Renal cortical epithelial cell (primary cell): Measurements from ENCODE around the gene ISG20L2. TPM values are rescaled to one million over a fixed set of nuclear protein-coding genes. Genes with fewer than 3 reads are reported as not detected.

Experiments used
- DNase-seq: peaks from one replicate; pipeline ENCODE4 v3.0.0-alpha.2; 2011; ENCODE audit warnings: low read depth
- total RNA-seq: library from RNA; depleted of rRNA; stranded (reverse); fragments of >200 nt; gene quantifications from 2 replicates; pipeline ENCODE4 v1.2.3, GENCODE V29; 2014

The ISG20L2 gene
- total RNA-seq, 1 donor from 2014 or later, result 10.3 TPM

GRCh38 chr1:156706657-156707416 lies 21.7 kb downstream of the ISG20L2 start:
- DNase-seq, result no peak

- DNase-seq, result no peak
Observed at GRCh38 chr1:156705918-156706656, 22.5 kb downstream of the ISG20L2 start.

GRCh38 chr1:156705321-156705917 lies 23.1 kb downstream of the ISG20L2 start, which contains the start of gene CRABP2:
TSS of gene CRABP2 (minus strand) at chr1:156705583. CDS start at chr1:156705446, 137 bp downstream.
- peak; percentile 22 for DNase-seq

DNA sequence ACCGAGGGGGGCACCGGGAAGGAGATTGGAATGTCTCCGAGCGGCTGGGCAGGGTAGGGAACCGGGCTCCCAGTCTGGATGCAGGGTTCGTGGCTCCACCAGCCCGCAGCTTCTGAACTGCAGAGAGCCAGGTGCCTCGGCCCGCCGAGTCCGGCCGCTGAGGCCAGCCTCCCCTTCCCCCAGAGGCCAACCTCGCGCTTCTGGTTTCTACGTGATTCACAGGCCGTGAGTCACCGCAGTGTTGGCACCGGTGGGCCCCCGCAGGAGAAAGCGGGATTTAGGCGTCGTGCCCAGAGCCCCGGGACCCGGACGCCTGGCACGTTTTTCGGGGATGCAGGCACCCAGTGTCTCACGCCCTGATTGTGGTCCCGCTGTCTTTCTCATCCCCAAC lies 23.6 kb downstream of the ISG20L2 start:
- DNase-seq, result peak; percentile 58

DNA sequence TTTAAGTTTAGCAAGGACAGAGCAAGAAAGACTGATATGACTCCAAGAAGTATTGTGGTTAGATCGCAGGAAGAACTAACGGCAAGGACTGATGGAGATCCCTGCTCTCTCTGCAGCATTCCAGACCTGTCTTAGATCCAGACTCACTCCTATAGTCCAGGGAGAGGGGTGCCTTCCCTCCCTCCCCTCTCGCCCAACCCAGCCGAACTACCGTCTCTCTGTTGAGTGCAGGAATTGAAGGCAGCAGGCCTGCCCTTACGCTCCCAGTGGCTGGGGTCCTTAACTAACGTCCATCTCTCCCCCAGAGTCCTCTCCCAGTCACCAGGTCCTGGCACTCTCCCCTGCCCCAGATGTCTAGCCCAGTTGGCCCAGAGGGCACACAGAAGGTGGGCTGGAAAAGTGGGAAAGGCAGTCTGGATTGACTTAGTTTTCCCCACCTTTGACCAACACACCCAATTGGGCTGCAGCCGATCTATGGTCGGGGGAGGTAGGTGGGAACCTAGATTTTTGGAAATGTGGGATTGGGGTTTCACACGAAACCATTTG lies 24.3 kb downstream of the ISG20L2 start:
- no peak for DNase-seq

DNA sequence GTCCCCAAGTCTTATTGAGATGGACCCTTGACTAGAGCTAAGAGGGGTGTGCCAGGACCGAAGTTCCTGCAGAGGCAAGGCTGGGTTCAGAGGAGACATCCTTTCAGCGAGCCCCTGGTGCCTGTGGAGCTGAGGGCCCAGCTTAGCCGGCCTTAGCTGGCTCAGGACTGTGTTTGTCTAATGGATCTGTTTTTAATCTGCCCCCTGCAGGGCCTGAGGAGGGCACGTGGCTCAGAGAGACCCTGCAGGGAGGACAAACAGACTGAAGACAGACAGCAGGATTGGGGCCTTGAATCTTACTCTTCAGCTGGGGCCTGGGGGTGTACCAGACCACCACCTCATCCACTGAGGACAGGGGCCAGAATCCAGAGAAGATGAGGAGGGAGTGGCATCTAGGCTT lies 24.8 kb downstream of the ISG20L2 start:
- DNase-seq, result no peak

- no peak for DNase-seq
Observed at GRCh38 chr1:156703336-156703735, 25.2 kb downstream of the ISG20L2 start.

- no peak for DNase-seq
Observed at GRCh38 chr1:156700736-156701531, 27.6 kb downstream of the ISG20L2 start.

- DNase-seq, result no peak
Observed at GRCh38 chr1:156698995-156699394, 29.6 kb downstream of the ISG20L2 start.

DNA sequence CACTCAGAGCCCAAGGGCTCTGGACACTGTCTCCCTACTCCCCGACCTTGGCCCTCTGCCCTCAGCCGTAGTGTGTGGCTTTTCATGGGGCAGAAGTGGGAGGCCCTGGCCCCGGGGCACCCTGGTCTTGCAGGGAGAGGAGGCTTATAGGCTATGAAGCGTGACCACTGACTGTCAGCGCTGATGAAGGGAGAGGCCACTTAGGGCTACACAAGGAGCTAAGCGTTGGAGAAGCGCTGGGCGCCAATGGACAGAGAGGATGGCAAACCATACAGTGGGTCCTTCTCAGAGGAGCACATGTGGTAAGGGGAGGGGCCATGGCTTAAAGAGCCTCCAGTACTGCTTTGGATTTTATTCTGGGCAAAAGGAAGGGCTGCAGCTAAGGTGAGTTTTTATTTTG lies 31.1 kb downstream of the ISG20L2 start:
- no peak for DNase-seq

- no peak for DNase-seq
Observed at GRCh38 chr1:156696755-156697154, 31.8 kb downstream of the ISG20L2 start.

- DNase-seq, result no peak
Observed at GRCh38 chr1:156694690-156694962, 33.9 kb downstream of the ISG20L2 start.

DNA sequence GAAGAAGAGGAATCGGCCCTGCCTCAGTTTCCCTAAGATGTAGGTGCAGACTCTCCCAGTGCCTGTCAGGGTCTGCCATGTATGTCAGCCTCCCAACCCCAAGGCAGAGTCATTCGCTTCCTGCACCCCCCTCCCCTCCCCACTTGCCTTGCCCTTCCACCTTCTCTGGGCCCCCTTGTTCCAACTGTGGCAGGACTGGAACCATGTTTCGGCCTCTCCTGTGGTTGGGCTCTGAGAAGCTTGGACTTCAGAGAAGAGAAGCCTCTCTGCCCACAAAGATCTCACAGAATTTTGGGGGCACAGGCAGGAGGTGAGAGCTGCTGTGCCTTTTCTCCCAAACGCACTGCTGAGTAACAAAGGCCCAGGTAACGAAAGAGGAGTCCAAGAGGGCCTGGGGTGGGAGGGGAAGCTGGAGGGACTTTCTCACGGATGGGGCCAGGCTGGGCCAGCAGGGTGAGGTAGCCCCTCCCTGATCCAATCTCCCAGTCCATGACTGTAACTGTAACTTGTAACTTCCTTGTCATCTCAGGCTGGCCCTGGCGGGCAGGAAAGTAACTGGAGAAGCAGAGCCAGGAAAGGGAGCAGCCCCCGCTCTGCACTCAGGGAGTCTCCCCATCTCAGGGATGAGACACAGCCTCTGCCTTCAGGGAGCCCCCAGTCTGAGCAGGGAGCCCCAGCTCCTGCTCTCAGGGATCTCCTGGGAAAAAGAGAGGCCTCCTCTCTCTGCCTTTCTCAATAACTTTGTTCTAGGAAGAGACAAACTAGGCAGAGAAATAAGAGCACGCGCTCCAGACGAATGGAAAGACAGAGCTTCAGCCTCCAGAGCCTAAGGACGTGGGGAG lies 34.5 kb downstream of the ISG20L2 start:
- no peak for DNase-seq

DNA sequence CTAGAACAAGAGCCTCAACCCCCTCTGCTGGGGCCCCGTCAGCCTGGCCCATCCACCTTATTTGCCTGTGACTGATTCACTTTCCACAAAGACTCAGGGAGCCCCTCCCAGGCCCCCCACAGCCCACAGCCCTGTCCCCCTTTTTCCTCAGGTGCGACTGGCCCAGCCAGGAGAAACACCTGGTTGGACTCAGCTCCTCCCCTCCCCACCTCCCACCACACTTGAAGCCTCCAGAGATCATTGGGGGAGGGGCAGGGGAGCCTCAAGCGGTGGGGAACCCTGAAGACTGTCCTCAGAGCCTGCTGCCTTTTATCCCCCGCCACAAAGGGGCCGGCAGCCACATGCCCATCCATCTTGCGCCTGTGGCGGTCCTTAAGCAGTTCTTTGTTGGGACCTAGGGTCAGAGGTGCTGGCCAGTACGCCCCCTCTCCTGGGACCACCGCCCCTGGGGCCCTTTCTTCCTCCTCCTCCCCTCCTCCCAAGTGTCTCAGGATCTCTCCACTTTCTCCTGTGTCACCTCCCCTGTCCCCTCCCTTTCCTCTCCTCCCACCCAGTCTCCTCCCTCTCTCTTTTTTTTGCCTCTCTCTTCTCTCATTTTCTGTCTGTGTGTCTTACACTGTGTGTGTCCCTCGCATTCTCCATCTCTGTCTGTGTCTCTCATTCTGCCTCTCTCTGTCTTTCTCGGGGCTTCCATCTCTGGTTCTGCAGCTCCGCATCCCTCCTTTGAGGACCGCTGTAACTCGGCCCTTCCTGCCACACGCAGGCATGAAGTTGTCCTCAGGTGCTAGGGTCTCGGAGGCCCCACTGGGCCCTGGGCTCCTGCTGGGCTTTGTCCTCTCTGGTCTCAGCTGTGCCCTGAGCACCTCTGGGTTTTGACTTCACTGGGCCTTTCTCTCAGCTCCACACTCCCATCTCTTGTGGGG lies 35.4 kb downstream of the ISG20L2 start:
- DNase-seq, result no peak

DNA sequence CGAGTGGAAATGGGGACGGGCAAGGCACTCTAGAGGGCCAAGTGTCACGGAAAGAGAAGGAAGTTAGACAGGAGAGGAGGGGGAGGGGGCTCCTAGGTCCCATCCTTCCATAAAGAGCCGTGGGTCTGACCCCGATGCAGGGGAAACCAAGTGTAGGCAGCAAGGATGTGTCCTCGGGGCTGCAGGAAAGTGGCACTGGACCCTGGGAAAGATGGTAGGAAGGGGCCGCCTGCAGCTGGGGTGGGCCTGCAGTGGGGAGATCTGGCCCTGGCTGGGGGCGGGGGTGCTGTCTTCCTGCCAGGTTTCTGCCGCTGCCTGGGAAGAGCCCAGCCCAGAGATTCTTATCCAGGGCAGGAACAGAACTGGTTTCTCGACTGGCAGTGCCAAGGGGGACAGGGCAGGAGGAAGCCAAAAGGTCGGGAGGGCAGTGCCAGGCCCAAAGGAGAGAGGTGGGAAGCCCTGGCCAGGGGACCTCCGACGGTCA lies 36.1 kb downstream of the ISG20L2 start:
- no peak for DNase-seq

DNA sequence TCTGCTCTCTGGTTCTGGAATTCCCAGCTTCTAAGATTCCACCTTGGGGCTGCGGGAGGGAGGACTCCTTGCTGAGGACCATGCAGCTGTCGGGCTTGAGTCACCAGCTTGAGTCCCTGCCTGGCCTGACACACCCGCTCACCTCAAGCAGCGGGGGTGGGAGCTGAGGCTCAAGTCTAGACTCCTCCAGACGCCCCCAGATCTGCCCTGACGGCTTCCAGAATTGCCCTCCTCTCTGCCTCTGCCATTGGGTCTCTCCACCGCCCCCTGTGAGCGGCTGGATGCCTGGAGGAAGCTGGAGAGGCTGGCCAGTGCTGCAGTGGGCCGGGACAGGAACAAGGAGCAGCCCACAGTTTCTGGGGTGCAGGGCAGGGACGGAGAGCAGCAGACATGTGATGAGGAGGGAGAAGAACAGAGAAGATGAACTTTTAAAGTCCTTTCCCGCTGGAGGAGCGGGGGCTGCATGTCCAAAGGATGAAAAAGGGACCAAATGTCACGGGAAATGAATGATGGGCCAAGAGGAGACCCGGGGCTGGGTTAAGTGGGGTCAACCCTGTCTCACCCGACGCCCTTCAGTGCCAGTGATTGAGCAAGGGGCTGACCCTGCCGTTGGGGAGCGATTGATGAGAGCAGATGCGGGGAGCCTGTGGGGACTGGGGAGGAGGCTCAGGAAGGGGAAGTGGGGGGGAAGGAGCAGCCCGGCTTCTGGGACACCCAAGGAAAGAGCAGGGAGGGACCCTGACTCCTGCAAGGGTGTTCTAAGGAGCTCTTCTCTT lies 36.7 kb downstream of the ISG20L2 start:
- DNase-seq, result peak; percentile 45

- no peak for DNase-seq
Observed at GRCh38 chr1:156691191-156691590, 37.4 kb downstream of the ISG20L2 start.

GRCh38 chr1:156690675-156691036 lies 37.9 kb downstream of the ISG20L2 start:
- DNase-seq, result no peak
